ENCODE data around the gene VCAN. TPM values are rescaled to one million over a fixed set of nuclear protein-coding genes. Genes with fewer than 3 reads are reported as not detected.

VCAN gene
- total RNA-seq, 4 donors from 2014 or later = 21.2 to 44.1 (median 36.5) TPM

DNA sequence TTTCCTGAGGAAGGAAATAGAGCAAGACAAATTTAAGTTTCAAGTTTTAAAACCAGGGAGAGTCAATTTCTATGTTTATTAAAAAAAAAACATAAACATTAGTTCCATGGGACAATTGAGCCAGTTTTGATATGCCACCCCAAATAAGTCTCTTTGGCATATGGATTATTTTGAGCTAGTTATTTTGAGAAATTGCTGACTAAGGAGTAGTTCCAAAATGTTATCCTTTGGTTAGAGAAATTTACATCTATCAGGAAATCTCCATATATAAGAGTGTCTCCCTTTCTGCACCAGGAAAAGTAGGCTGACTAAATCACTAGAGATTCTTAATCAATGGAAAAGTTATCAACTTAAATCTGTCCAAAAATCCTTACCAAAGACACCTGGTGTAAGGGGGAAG, 143.3 kb downstream of the VCAN start:
- TF ChIP-seq POLR2A (IDR thresholded peaks at IDR 0.05) = no peak
- TF ChIP-seq, protein P1, sequence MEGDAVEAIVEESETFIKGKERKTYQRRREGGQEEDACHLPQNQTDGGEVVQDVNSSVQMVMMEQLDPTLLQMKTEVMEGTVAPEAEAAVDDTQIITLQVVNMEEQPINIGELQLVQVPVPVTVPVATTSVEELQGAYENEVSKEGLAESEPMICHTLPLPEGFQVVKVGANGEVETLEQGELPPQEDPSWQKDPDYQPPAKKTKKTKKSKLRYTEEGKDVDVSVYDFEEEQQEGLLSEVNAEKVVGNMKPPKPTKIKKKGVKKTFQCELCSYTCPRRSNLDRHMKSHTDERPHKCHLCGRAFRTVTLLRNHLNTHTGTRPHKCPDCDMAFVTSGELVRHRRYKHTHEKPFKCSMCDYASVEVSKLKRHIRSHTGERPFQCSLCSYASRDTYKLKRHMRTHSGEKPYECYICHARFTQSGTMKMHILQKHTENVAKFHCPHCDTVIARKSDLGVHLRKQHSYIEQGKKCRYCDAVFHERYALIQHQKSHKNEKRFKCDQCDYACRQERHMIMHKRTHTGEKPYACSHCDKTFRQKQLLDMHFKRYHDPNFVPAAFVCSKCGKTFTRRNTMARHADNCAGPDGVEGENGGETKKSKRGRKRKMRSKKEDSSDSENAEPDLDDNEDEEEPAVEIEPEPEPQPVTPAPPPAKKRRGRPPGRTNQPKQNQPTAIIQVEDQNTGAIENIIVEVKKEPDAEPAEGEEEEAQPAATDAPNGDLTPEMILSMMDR (IDR thresholded peaks at IDR 0.05) = no peak
- intact Hi-C loops (cut with DNase I; ENCODE audit: low total_unique reads) = no loop called here
- no peak for DNase-seq (ENCODE audit: low spot score in 2 of 2)

DNA sequence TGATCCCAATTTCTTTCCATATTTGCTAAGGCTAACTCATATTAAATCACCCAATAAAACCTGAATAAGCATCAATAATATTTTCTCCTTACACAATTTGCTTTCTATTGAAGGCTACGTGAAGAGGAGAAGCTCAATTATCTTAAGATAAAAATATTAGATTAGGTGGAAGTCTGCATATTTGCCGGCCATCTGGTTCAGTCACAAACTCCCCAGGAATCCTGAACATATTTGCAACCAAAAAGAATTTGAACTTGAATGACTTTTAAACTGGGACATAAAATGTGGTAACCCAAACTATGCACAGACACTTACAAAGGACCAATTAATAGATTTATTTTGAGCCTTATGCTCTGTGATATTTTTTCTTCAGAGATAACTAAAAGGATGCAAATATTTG, 156.8 kb downstream of the VCAN start:
- no peak for DNase-seq (ENCODE audit: low spot score in 2 of 2)
- no peak overlapping the region for H3K4me3 ChIP-seq (ENCODE audit: low read depth, poor library complexity, severe bottlenecking)
- TF ChIP-seq, protein P1 (IDR thresholded peaks at IDR 0.05) = no peak
- no peak for TF ChIP-seq POLR2A (IDR thresholded peaks at IDR 0.05)
- intact Hi-C loops (cut with DNase I; ENCODE audit: low total_unique reads) = no loop called here
- 63 to 67% methylated on average over 2 of the region's 2 CpGs for WGBS, 2 donors

More for the DNA sequence above, 143.3 kb downstream of the VCAN start:
- no peak overlapping the region for H3K4me3 ChIP-seq (ENCODE audit: low read depth, poor library complexity, severe bottlenecking)

Other genes starting within 250 kb of the VCAN start
- under 1 TPM in 1 of 4 donors, not detected in 3; 0.62 TPM for gene HAPLN1, start 249.1 kb downstream of the VCAN start, total RNA-seq